K562 (cell line): Measurements from ENCODE around the gene PTPN12. TPM values are rescaled to one million over a fixed set of nuclear protein-coding genes. Genes with fewer than 3 reads are reported as not detected.

Experiments used
- BRCA1 ChIP-seq, 2 experiments: fragments of 450-650 bp in 1 of 2; sonication (generic) in 1 of 2; formaldehyde crosslinking in 1 of 2; IDR thresholded peaks; 2 replicates each; pipeline versions ENCODE4 v1.5.0 to v1.6.1; 2017 to 2020; ENCODE audit warnings: mild to moderate bottlenecking in 1 of 2, missing genetic modification reagents in 1 of 2
- BRD9 ChIP-seq: fragments of 450-650 bp; IDR thresholded peaks from 2 replicates; pipeline ENCODE4 v1.6.1; 2018; ENCODE audit warnings: low read depth; ENCODE audit not compliant: partially characterized antibody
- CEBPZ ChIP-seq: fragments of 150-350 bp; IDR thresholded peaks from 2 replicates; pipeline ENCODE4 v1.6.1; 2014; ENCODE audit warnings: low read depth, mild to moderate bottlenecking, low read length, borderline replicate concordance
- ETS1 ChIP-seq: conservative IDR thresholded peaks from 2 replicates; pipeline ENCODE4 v1.6.1; 2011; ENCODE audit warnings: low read depth, mild to moderate bottlenecking, low read length; ENCODE audit not compliant: control insufficient read depth
- FOSL1 ChIP-seq: fragments of 200-800 bp; sonication (Bioruptor generic); conservative IDR thresholded peaks from 2 replicates; pipeline ENCODE4 v1.6.1; 2016; ENCODE audit warnings: missing genetic modification characterization, missing compliant biosample characterization
- PHB ChIP-seq: fragments of 250-450 bp; sonication (Bioruptor Pico); IDR thresholded peaks from 2 replicates; pipeline ENCODE4 v1.5.0; 2021
- REST ChIP-seq, 2 experiments: fragments of 450-650 bp; formaldehyde crosslinking in 1 of 2; IDR thresholded peaks; 2 replicates each; pipeline versions ENCODE4 v1.4.0 to v1.6.1; 2014 to 2020; ENCODE audit warnings: mild to moderate bottlenecking in 2 of 2, borderline replicate concordance in 1 of 2, low read depth in 1 of 2
- ZNF282 ChIP-seq: sonication (generic); formaldehyde crosslinking; IDR thresholded peaks from 2 replicates; pipeline ENCODE4 v1.8.1; 2023; ENCODE audit warnings: missing genetic modification reagents
- polyA plus RNA-seq, 8 experiments: library from polyadenylated mRNA; depleted of rRNA in 4 of 8; stranded (reverse) in 5 of 8; unstranded in 3 of 8; fragments of >200 nt; fragmentation: Nextera tagmentation in 2 of 8; fragmentation: Illumina TruSeq in 1 of 8; extraction: Ambion mirVana in 2 of 8; extraction: Trizol in 1 of 8; gene quantifications; 2 replicates each; pipeline versions ENCODE4 v1.2.1 to v1.2.3, GENCODE V29; 2011 to 2014; ENCODE audit warnings: inconsistent platforms in 1 of 8, missing spikeins in 1 of 8
- total RNA-seq, 7 experiments: library from RNA; depleted of rRNA in 6 of 7; stranded (reverse); fragments of >200 nt in 6 of 7; fragmentation: Illumina TruSeq in 2 of 7; extraction: Trizol in 2 of 7; gene quantifications; 2 replicates each; pipeline versions ENCODE4 v1.2.1 to v1.2.3, GENCODE V29; 2011 to 2021; ENCODE audit warnings: low replicate concordance in 1 of 7
- TF ChIP-seq, protein P1 (sequence below): IDR thresholded peaks from 2 replicates; pipeline ENCODE4 v1.6.1; 2011; ENCODE audit warnings: borderline replicate concordance, low read depth, mild to moderate bottlenecking, moderate library complexity, low read length; ENCODE audit not compliant: insufficient read depth, poor library complexity, severe bottlenecking

Gene PTPN12
- total and polyA plus RNA-seq, 9 of the 15 experiments (the other 6 are each of a cell fraction or from before 2014, with no cell fraction given): 15.3 to 79.8 (median 26.6) TPM

- no peak for TF ChIP-seq BRCA1 (IDR thresholded peaks at IDR 0.05)
- no peak for TF ChIP-seq BRCA1 (CRISPR knock-in tag; IDR thresholded peaks at IDR 0.05)
- TF ChIP-seq FOSL1 (tag): no peak
- no peak for TF ChIP-seq CEBPZ
- no peak for TF ChIP-seq BRD9
- TF ChIP-seq, protein P1, sequence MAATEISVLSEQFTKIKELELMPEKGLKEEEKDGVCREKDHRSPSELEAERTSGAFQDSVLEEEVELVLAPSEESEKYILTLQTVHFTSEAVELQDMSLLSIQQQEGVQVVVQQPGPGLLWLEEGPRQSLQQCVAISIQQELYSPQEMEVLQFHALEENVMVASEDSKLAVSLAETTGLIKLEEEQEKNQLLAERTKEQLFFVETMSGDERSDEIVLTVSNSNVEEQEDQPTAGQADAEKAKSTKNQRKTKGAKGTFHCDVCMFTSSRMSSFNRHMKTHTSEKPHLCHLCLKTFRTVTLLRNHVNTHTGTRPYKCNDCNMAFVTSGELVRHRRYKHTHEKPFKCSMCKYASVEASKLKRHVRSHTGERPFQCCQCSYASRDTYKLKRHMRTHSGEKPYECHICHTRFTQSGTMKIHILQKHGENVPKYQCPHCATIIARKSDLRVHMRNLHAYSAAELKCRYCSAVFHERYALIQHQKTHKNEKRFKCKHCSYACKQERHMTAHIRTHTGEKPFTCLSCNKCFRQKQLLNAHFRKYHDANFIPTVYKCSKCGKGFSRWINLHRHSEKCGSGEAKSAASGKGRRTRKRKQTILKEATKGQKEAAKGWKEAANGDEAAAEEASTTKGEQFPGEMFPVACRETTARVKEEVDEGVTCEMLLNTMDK: no peak
- peak; percentile 57; the same call in 1 of the 2 replicates for TF ChIP-seq REST (IDR thresholded peaks at IDR 0.05; ENCODE audit: borderline replicate concordance)
- no peak for TF ChIP-seq REST (CRISPR knock-in tag; IDR thresholded peaks at IDR 0.05; ENCODE audit: low read depth)
- TF ChIP-seq ETS1: no peak
- no peak for TF ChIP-seq PHB (CRISPR knock-in tag)
- TF ChIP-seq ZNF282 (CRISPR knock-in tag): no peak
Observed at GRCh38 chr7:77651575-77652162, 114.6 kb downstream of the PTPN12 start (continued).
